Activated CD4-positive, alpha-beta T cell treated with anti-CD3 and anti-CD28 coated beads, Interleukin-2, amount 10 ng/mL, durations not matched to agents 7 days and 5 days (primary cell): ENCODE data around the gene ETV1. TPM values are rescaled to one million over a fixed set of nuclear protein-coding genes. Genes with fewer than 3 reads are reported as not detected.
A peak's percentile ranks its signal among the peaks of the same experiment; 100 is the strongest.

Experiments
- CTCF ChIA-PET: fragments of 350-600 bp; sonication (Branson Sonifier 250); formaldehyde crosslinking; loops from one replicate; lab custom pipeline; 2021; ENCODE audit warnings: antibody characterized with exemption; lab: Charles Lee
- POLR2A ChIA-PET: fragments of 350-600 bp; sonication (Branson Sonifier 250); formaldehyde crosslinking; loops from one replicate; lab custom pipeline; 2021; ENCODE audit warnings: antibody characterized with exemption; lab: Charles Lee
- DNase-seq: peaks from one replicate; pipeline ENCODE4 v3.0.0-alpha.2; 2020
- H3K27ac Mint-ChIP-seq: one replicate; pipeline ENCODE4 v1.8.0; 2021; ENCODE audit warnings: mild to moderate bottlenecking, moderate library complexity, mixed read lengths
- H3K27me3 Mint-ChIP-seq: one replicate; pipeline ENCODE4 v1.8.0; 2021; ENCODE audit warnings: mixed read lengths
- H3K36me3 Mint-ChIP-seq: one replicate; pipeline ENCODE4 v1.8.0; 2021; ENCODE audit warnings: low read depth, mixed read lengths
- H3K4me1 Mint-ChIP-seq: one replicate; pipeline ENCODE4 v1.8.0; 2021; ENCODE audit warnings: mixed read lengths
- H3K4me3 Mint-ChIP-seq: one replicate; pipeline ENCODE4 v1.8.0; 2021; ENCODE audit warnings: mild to moderate bottlenecking, moderate library complexity, mixed read lengths
- H3K9me3 Mint-ChIP-seq: one replicate; pipeline ENCODE4 v1.8.0; 2021; ENCODE audit warnings: mixed read lengths
- total RNA-seq, 2 experiments: library from RNA; stranded (reverse); gene quantifications; one replicate each; pipeline ENCODE4 v1.2.3, GENCODE V29; 2021

Gene ETV1
- total RNA-seq, 2 experiments from 2014 or later, result 0.05 to 0.33 TPM

DNA sequence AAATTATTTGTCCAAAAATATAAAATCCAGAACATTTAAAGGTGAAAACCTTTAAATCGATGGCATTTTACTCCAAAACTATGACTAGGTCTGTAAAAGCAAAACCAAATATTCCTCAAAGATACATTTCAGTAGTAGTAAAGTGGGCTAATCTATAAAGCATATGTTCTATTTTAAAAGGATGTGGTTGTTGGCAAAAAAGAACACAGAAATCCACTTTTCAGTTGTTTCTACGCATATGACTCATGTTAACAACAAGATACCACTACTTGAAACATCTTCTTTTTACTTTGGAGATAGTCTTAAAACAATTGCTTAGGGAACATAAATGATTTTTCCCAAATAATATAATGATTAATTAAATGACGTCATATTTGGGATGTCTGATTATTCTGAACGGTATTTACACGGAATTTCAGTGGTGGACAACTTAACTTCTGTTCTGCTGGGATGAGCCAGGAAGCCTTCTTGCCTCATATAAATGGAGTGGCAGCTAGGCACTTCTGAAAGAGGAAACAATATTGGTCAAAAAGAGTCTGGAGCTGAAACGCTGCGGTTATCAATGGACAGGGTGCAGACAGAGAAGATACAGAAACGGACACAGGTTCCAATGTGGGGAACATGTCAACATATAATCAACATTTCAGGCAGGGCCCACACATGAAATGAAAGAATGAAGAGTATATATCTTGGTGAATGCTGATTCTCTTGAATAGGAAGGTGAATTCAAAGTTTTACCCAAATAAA lies 78.5 kb downstream of the ETV1 start:
- POLR2A ChIA-PET, result no interaction called here
- no peak overlapping the region for H3K4me3 Mint-ChIP-seq
- peak overlapping the region; percentile 65 for H3K27ac Mint-ChIP-seq
- no peaks in the 10 kb centered on the region for H3K36me3 Mint-ChIP-seq
- no peak for DNase-seq
- peaks cover under 1% of the 10 kb centered on the region for H3K9me3 Mint-ChIP-seq
- CTCF ChIA-PET, result no interaction called here
- peaks cover 24% of the 10 kb centered on the region for H3K4me1 Mint-ChIP-seq
- H3K27me3 Mint-ChIP-seq, result no peaks in the 10 kb centered on the region

DNA sequence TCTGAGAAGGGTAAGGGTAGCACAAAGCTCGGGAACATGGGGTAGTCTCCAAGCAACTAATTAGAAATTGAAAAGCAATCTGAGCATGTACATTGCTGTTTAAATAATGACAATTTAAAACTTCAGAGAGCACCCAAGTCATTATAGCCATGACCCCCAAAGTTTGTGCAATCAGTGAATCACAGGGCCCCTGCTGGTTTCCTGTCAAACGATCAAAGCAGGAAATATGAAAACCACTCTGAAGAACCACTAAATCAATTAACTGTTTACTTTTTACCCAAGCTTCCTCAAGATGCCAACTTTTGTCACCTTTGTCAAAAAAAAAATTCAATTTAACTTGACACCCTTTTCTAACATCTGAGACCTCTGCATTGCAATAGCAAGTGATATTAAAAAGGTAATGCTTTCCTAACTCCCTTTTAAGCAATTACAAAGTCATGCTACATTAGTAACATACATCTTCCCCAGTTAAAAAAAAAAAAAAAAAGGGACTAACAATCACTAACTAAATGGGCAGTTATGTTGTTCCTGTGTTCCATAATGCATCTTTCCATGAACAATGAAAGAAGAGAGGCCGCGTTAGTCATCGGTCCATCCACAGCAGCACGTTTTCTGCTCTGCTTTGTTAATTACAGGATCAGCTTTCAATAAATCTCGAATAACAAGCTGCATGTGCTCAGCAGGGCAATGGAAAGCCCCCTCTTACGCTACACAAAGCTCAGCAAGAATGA lies 80.6 kb downstream of the ETV1 start:
- POLR2A ChIA-PET, result interaction anchor here (0.7 kb wide), 1 partner anchor 1509 kb away, joined by 3 read pairs; no protein-coding TSS in a partner anchor
- CTCF ChIA-PET, result interaction anchor here (1.1 to 1.3 kb wide), 2 partner anchors 191 to 1222 kb away, joined by 3 read pairs; no protein-coding TSS in a partner anchor
- Mint-ChIP-seq H3K9me3 (peaks cover 2% of the 10 kb centered on the region), H3K36me3 (no peaks in the 10 kb centered on the region), H3K4me3 (no peak overlapping the region), H3K27me3 (no peaks in the 10 kb centered on the region), H3K27ac (no peak overlapping the region), H3K4me1 (peaks cover 24% of the 10 kb centered on the region)
- peak; percentile 8 for DNase-seq

DNA sequence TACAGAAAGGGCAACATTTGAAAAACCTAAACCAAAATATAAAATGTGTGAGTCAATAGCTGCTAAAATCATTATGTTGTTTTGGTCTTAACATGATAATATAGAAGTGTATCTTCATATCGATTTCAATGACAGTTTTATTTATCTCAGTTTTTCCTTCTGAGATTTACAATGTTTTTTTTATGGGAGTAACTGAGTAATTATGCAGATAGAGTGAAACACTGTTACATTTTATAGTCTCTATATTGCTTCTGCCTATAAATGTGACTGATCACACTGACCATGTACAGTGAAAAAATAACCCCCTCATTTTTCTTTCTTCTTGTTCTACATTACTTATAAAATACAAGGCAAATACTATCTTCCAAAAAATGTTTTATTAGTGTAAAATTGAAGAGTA lies 81.6 kb downstream of the ETV1 start:
- Mint-ChIP-seq H3K27ac (no peak overlapping the region), H3K9me3 (peaks cover 2% of the 10 kb centered on the region), H3K36me3 (no peaks in the 10 kb centered on the region), H3K27me3 (no peaks in the 10 kb centered on the region), H3K4me1 (peaks cover 24% of the 10 kb centered on the region), H3K4me3 (no peak overlapping the region)
- no peak for DNase-seq
- CTCF ChIA-PET, result no interaction called here
- POLR2A ChIA-PET, result no interaction called here

DNA sequence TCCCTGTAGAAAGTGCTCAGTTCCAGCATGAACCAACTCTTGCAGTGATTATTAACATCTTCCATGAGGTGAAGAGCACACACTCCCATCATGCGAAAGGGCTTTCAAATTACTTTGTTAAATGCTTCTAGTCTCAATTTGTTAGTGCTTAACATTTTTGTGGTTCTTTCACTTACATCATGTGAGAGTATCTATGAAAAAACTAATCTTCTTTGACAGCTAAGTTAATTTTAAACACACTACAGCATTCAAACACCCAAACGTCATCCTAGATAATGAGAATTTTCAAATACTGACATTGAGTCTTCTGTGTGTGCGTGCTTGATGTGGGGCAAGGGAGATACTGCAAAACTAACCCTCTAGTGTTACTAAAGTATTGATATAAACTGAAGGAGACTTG lies 84.8 kb downstream of the ETV1 start:
- no peak overlapping the region for H3K4me3 Mint-ChIP-seq
- H3K4me1 Mint-ChIP-seq, result peaks cover 16% of the 10 kb centered on the region
- POLR2A ChIA-PET, result no interaction called here
- H3K27me3 Mint-ChIP-seq, result no peaks in the 10 kb centered on the region
- no peak for DNase-seq
- CTCF ChIA-PET, result no interaction called here
- no peaks in the 10 kb centered on the region for H3K36me3 Mint-ChIP-seq
- no peak overlapping the region for H3K27ac Mint-ChIP-seq
- peaks cover 5% of the 10 kb centered on the region for H3K9me3 Mint-ChIP-seq

DNA sequence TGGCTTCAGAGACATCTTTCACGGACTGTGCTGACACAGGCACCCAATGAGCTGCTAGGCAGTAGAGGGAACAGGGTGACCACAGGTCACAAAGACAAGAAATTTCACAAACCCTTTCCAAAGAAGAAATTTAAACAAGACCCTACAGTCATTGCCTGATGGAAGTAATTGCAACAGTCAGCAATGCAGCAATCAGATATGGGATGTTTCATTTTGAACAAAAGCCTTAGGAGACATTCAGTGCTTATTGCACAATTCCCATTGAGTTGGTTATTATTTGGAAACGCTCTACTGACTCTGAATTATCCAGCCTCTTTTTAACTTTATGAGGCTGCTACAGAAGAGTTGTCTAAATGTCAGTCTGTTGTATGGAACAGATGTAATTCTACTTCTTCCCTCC lies 85.5 kb downstream of the ETV1 start:
- peaks cover 5% of the 10 kb centered on the region for H3K9me3 Mint-ChIP-seq

DNA sequence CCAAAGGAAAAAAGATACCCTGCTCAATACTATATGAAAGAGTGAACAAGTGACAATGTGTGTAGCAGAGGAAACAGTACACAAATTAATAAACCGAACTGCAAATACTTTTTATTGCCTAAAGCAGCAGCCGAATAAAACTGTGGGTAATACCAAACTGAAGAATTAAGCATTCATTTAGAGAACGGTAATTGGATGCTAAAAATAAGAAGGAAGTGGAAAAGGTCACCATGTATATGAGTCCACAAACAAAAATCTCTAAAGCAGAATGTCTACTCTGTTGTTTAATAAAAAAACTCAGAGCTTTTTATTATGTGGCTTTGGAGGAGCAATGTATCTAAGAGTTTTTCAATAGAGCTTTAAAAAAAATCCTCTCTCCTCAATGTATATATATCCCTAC lies 87.9 kb downstream of the ETV1 start:
- Mint-ChIP-seq H3K4me3 (no peak overlapping the region), H3K27ac (no peak overlapping the region), H3K4me1 (no peaks in the 10 kb centered on the region), H3K27me3 (no peaks in the 10 kb centered on the region), H3K9me3 (peaks cover 5% of the 10 kb centered on the region), H3K36me3 (no peaks in the 10 kb centered on the region)
- DNase-seq, result no peak
- CTCF ChIA-PET, result interaction anchor here (0.6 kb wide), 1 partner anchor 18 kb away, joined by 4 read pairs; no protein-coding TSS in a partner anchor
- POLR2A ChIA-PET, result no interaction called here

More for the DNA sequence above, 85.5 kb downstream of the ETV1 start:
- ChIA-PET POLR2A (no interaction called here), CTCF (no interaction called here)
- Mint-ChIP-seq H3K27ac (no peak overlapping the region), H3K36me3 (no peaks in the 10 kb centered on the region), H3K27me3 (no peaks in the 10 kb centered on the region), H3K4me1 (peaks cover 11% of the 10 kb centered on the region), H3K4me3 (no peak overlapping the region)
- DNase-seq, result no peak

DNA sequence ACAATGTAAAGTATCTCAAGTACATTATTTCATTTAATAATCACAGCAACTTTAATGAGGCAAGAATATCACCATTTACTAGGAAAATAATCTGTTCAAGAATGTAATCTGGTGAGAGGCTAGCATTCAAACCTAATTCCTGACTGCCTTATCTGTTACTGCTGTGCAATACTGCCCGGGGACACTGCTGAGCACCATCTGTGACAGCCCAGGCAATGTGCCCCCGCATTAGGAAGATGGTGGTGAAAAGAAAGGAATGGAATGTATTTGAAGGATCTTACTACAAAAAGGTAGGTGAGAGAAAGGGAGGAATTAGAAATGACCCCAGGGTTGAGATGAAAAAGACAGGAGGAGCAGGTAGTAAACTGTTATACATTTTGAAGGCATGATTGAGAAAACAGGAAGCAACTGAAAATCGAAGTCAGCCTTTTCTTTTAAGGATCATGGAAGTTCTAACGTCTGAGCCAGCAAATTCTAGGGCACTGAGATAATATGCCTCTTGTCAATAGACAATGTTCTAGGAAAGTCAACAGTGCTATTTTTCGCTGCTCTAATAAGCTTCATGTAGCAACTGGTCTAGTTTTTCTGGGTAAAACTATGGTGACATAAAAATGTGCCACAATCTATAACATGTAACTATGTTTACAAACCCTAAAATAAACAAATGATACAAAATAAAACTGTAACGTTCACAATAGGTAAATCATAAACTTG lies 90.4 kb downstream of the ETV1 start:
- ChIA-PET CTCF (no interaction called here), POLR2A (no interaction called here)
- Mint-ChIP-seq H3K27ac (no peak overlapping the region), H3K36me3 (no peaks in the 10 kb centered on the region), H3K9me3 (peaks cover 2% of the 10 kb centered on the region), H3K27me3 (no peaks in the 10 kb centered on the region), H3K4me3 (no peak overlapping the region), H3K4me1 (no peaks in the 10 kb centered on the region)
- DNase-seq, result no peak

DNA sequence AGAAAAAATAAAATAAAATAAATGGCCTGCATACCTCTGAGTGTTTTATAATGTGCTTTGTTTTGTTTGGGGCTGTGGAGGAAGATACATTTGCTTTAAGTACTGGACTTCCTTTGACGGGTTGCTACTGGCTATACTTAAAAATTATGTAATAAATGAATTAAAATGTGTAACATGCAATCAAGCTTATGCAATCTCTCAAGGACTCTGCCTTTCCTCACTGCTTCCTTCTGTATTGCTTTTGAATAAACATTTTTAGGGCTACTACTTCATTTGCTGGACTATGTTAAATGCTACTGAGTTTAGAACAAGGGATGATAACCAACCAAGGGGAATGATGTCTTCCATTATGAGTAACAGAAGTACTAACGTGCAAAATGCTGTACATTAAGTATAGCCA lies 91.6 kb downstream of the ETV1 start:
- Mint-ChIP-seq H3K9me3 (peaks cover 2% of the 10 kb centered on the region), H3K4me3 (no peak overlapping the region), H3K27ac (no peak overlapping the region), H3K36me3 (no peaks in the 10 kb centered on the region), H3K4me1 (no peaks in the 10 kb centered on the region), H3K27me3 (no peaks in the 10 kb centered on the region)
- DNase-seq, result no peak
- ChIA-PET POLR2A (no interaction called here), CTCF (no interaction called here)

DNA sequence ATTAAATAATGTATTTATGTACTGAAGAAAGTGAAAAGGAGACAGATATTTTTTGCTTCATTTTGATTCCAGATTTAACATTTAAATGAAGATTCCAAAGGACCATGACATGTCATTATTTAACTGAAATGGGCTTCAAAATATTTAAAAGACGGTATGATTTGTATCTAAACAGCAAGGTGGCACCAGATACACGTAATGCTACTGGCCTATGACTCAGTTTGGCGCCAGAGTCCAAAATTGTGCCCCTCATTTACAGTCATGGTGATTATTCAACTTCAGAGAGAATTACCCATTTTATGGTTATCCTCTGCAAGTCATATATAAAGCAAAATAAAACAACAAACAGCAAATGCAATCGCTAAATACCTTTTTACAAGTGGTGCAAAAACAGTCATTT lies 94.5 kb downstream of the ETV1 start:
- H3K4me1 Mint-ChIP-seq, result no peaks in the 10 kb centered on the region
- H3K27ac Mint-ChIP-seq, result no peak overlapping the region
- no peak for DNase-seq
- no peaks in the 10 kb centered on the region for H3K9me3 Mint-ChIP-seq
- ChIA-PET CTCF (no interaction called here), POLR2A (no interaction called here)
- no peak overlapping the region for H3K4me3 Mint-ChIP-seq
- no peaks in the 10 kb centered on the region for H3K36me3 Mint-ChIP-seq
- H3K27me3 Mint-ChIP-seq, result no peaks in the 10 kb centered on the region

DNA sequence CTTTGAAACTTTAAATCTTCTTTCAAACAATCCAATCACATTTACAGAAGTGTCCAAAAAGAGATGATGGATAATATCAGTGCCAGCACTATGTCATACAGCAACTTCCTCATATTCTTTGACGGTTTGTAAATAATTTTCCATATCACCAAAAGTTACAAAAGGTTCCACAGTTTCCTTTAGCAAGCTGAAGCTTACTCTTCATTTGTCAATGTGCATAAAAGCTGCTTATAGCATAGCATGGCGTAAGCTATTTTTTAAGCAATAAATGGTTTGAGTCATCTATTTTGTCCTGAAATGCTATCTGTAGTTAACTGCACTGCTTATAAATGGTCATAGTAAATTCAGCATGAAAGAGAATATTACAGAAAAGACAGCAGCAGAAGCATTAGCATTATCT lies 95.1 kb downstream of the ETV1 start:
- POLR2A ChIA-PET, result no interaction called here
- CTCF ChIA-PET, result no interaction called here
- no peaks in the 10 kb centered on the region for H3K36me3 Mint-ChIP-seq
- H3K4me3 Mint-ChIP-seq, result no peak overlapping the region
- no peak overlapping the region for H3K27ac Mint-ChIP-seq
- no peaks in the 10 kb centered on the region for H3K4me1 Mint-ChIP-seq
- DNase-seq, result no peak
- H3K9me3 Mint-ChIP-seq, result no peaks in the 10 kb centered on the region
- no peaks in the 10 kb centered on the region for H3K27me3 Mint-ChIP-seq

DNA sequence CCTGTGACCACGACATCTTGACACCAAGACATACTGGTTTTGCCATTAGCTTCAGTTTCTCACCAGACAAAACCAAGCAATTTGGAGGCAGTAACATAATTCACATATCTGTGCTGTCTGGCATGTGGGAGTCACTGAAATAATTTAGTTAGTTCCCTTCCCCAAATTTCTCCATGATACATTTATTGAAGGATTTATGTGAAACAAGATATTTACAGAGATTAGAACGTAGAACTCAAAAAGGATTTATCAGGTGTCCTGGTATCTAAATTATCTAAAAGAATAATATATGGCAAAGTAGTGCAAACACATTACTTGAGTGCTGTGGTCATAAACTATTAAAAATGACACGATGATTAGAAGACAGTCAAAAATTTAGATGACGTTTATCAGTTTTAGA lies 98.7 kb downstream of the ETV1 start:
- ChIA-PET POLR2A (no interaction called here), CTCF (no interaction called here)
- Mint-ChIP-seq H3K4me1 (no peaks in the 10 kb centered on the region), H3K4me3 (no peak overlapping the region), H3K27me3 (no peaks in the 10 kb centered on the region), H3K27ac (no peak overlapping the region), H3K9me3 (no peaks in the 10 kb centered on the region), H3K36me3 (no peaks in the 10 kb centered on the region)
- no peak for DNase-seq

DNA sequence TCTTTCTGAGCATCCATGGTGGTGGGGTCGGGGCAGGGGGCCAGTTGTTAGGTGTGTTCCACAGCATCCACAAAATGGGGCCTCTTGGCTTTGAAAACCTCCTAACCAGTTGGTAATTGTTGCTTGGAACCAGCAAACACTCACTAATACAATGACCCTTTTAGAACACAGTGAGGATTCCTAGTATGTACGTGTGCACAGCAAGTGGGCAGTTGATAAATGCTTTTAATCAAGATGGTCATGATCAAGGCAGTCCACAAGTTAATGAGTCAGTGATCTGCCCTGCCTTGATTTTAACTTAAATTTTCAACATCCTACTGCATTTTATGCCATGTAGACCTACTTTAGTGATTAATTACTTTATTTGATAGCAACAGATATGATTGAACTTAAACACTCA lies 103.1 kb downstream of the ETV1 start:
- no peaks in the 10 kb centered on the region for H3K36me3 Mint-ChIP-seq
- H3K9me3 Mint-ChIP-seq, result no peaks in the 10 kb centered on the region
- CTCF ChIA-PET, result no interaction called here
- no peaks in the 10 kb centered on the region for H3K4me1 Mint-ChIP-seq
- H3K27ac Mint-ChIP-seq, result no peak overlapping the region
- H3K4me3 Mint-ChIP-seq, result no peak overlapping the region
- DNase-seq, result no peak
- no peaks in the 10 kb centered on the region for H3K27me3 Mint-ChIP-seq
- POLR2A ChIA-PET, result no interaction called here

DNA sequence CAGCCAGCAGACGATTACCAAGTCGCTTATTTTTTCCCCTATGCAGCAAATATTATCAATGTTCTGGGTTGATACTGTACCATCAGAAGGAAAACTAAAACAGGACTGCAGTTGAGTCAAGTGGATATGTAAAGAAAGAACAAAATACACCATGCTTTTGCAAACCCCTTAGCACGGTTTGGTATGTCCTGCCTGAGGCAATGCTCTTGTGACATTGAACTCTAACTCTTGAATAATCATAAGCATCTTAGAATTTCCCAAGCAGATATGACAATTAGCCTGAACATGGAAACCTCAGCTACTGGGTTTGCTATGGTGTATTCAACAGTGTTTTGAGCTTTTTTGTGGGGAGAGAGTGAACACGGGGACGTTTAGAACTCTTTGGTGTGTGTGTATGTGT lies 107.4 kb downstream of the ETV1 start:
- DNase-seq, result no peak
- Mint-ChIP-seq H3K4me1 (no peaks in the 10 kb centered on the region), H3K27me3 (no peaks in the 10 kb centered on the region), H3K4me3 (no peak overlapping the region), H3K9me3 (peaks cover 7% of the 10 kb centered on the region), H3K27ac (no peak overlapping the region), H3K36me3 (no peaks in the 10 kb centered on the region)
- ChIA-PET POLR2A (no interaction called here), CTCF (no interaction called here)
